Upper lobe of right lung (tissue), 1 donor: ENCODE results near the gene PQBP1. TPM values are rescaled to one million over a fixed set of nuclear protein-coding genes. Genes with fewer than 3 reads are reported as not detected.
A peak's percentile ranks its signal among the peaks of the same experiment; 100 is the strongest.

Source experiments
- ATAC-seq: fragments of 200-7000 bp; cut with Tn5 transposase; one replicate; pipeline ENCODE4 v1.9.1; 2020; ENCODE audit warnings: mild to moderate bottlenecking, moderate library complexity
- DNase-seq: peaks from one replicate; pipeline ENCODE4 v3.0.0-alpha.2; 2020
- H3K27ac ChIP-seq: fragments of 200-600 bp; one replicate; pipeline ENCODE4 v1.8.0; 2022
- H3K27me3 ChIP-seq: fragments of 200-600 bp; one replicate; pipeline ENCODE4 v1.8.0; 2022; ENCODE audit warnings: mild to moderate bottlenecking
- H3K36me3 ChIP-seq: fragments of 200-600 bp; one replicate; pipeline ENCODE4 v1.8.0; 2022
- H3K4me1 ChIP-seq: fragments of 200-600 bp; one replicate; pipeline ENCODE4 v1.8.0; 2022
- H3K4me3 ChIP-seq: fragments of 200-600 bp; one replicate; pipeline ENCODE4 v1.8.0; 2022; ENCODE audit warnings: mild to moderate bottlenecking
- H3K9me3 ChIP-seq: fragments of 200-600 bp; one replicate; pipeline ENCODE4 v1.8.0; 2022
- intact Hi-C: fragments of 100-400 bp; cut with DNase I; formaldehyde crosslinking; loops from one replicate; pipeline ENCODE4 v1.11.0; 2022
- total RNA-seq: library from RNA; stranded (reverse); fragmentation: NEBNext Ultra II Directional; extraction: Animal tissue kit (Norgen Biotek cat#: 25700); gene quantifications from one replicate; pipeline ENCODE4 v1.2.1, GENCODE V29; 2021
- TF ChIP-seq, protein P1 (sequence below): fragments of 200-600 bp; IDR thresholded peaks from one replicate; pipeline ENCODE4 v1.8.0; 2022; ENCODE audit warnings: antibody characterized with exemption
- donor health status: DM: no; HTN: yes; CAD: no; lungs with severe emphysema.

The PQBP1 gene
- total RNA-seq, 1 donor from 2014 or later, result 61.3 TPM

DNA sequence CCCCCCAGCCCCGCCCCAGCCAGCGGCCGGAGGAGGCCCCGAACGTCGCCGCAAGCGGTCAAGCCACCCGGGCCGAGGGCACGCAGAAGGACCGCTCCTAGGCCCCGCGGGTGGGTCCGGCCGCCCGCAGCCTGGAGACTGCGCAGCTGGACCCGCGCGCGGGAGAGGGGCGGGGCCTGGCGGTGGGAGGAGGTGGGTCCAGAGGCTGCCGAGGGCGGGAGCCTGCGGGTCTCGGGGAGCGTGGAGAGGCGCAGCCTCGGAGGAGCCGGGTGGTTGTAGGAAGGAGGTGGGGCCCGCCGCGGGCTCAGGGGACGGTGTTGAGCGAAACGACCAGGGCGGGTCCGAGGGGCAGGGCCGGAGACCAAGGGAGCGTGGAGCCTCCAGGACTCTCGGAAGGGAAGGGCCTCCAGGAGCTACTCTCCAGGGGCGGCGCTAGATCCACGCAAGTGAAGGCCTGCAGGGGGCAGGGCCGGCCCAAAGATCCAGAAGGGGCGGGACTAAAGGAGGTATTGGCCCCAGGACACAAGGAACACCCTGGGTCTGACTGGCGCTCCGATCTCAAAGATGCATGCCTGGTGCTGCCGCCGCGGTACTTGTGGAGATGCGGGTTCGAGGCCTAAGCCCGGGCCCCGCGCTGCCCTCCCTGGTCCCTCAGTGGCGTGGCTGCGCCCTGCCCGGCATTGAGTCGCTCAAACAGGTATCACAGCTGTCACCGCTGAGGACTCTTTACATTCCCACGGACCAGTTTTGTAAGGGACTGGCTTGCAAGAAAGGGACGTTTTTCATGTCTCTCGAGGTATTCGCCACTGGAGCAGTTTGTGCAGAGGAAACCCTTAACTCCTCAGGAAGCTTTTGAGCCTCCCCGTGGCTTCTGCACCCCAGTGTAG is 6.1 kb upstream of the PQBP1 start:
- Histone ChIP-seq H3K27me3 (no peaks in the 10 kb centered on the region), H3K9me3 (no peaks in the 10 kb centered on the region), H3K4me1 (peaks cover 5% of the 10 kb centered on the region), H3K36me3 (no peaks in the 10 kb centered on the region), H3K27ac (peak overlapping the region; percentile 36), H3K4me3 (peak overlapping the region; percentile 62)
- TF ChIP-seq, protein P1, sequence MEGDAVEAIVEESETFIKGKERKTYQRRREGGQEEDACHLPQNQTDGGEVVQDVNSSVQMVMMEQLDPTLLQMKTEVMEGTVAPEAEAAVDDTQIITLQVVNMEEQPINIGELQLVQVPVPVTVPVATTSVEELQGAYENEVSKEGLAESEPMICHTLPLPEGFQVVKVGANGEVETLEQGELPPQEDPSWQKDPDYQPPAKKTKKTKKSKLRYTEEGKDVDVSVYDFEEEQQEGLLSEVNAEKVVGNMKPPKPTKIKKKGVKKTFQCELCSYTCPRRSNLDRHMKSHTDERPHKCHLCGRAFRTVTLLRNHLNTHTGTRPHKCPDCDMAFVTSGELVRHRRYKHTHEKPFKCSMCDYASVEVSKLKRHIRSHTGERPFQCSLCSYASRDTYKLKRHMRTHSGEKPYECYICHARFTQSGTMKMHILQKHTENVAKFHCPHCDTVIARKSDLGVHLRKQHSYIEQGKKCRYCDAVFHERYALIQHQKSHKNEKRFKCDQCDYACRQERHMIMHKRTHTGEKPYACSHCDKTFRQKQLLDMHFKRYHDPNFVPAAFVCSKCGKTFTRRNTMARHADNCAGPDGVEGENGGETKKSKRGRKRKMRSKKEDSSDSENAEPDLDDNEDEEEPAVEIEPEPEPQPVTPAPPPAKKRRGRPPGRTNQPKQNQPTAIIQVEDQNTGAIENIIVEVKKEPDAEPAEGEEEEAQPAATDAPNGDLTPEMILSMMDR, result peak; percentile 51
- DNase-seq (peak; percentile 91), ATAC-seq (peak; percentile 97)
- intact Hi-C loops, result no loop called here

DNA sequence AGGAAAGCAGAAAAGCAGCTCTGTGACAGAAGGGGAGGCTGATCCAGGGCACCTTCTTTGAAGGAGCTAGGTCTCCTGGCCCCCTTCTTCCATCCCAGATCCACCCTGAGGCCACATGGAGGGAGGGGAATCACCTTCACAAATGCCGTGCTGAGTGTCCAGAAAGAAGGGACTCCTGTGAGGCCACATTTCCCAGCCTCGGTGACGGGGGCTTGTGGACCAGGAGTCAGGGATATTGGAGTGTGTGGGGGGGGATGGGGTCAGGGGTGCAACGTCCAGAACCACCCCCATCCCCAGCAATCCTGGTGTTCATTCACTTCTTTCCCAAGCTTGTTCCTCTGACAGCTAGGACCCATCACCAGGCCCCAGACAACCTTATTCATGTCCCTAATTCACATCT is 4.8 kb upstream of the PQBP1 start:
- no peak for DNase-seq
- TF ChIP-seq, protein P1, result no peak
- Histone ChIP-seq H3K4me1 (peaks cover 5% of the 10 kb centered on the region), H3K9me3 (no peaks in the 10 kb centered on the region), H3K4me3 (no peak overlapping the region), H3K27ac (no peak overlapping the region), H3K36me3 (no peaks in the 10 kb centered on the region), H3K27me3 (no peaks in the 10 kb centered on the region)
- no peak for ATAC-seq
- intact Hi-C loops, result no loop called here

DNA sequence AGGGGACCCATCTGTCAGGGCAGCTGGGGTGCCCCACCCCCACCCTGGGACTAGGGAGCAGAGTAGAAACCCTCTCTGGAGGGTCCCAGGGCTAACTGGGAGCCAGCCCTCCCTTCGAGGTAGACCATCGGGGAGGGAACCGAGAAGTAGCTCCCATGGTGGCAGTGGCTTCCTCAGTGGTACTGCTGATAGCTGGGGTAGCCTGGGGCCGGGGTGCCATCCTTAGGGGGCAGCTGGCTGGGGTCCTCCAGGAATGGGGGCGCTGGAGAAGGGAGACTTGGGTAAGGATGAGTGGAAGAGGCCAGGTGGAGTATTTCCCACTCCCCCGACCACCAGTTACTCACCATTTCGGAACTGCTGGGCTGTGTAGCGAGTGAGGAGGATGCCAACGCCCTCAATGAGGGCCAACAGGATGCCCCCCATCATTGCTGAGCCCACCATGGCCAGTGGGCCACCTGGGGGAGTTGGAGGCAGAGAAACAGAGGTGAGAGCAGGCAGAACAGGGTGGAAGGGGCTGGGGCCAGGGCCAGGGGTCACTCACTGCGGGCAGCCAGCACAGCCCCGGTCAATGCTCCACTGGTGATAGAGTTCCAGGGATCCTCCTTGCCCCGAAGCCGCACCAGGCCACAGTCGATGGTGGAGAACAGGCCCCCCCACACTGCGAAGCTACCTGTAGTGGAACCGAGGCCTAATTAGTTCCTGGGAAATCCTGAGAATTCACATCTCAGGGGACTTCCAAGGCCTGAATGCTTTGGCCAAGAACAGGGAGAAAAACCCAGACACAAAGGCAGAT is 4.0 kb upstream of the PQBP1 start:
- no peak for DNase-seq
- intact Hi-C loops, result no loop called here
- ATAC-seq, result no peak

DNA sequence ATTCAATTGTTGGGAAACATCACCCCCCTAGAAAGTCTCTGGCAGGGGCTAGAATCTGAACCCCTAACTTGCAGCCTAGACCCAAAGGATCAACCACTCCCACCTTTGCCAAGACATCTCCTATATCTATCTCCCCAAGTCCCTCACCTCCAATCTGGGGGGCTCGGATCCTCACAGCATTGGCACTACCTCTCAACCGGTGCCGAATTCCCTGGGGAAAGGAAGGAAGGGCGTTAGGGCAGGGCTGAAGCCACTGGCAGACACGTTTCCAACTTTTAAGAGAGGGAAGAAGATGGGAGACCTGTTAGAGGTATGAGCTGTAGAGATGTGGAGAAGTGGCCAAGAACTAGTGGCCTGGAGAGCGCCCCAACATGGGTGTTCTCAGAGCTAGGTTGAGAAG is 2.8 kb upstream of the PQBP1 start:
- intact Hi-C loops, result no loop called here
- ATAC-seq (no peak), DNase-seq (no peak)
- Histone ChIP-seq H3K4me1 (peaks cover 8% of the 10 kb centered on the region), H3K36me3 (no peaks in the 10 kb centered on the region), H3K27me3 (no peaks in the 10 kb centered on the region), H3K4me3 (no peak overlapping the region), H3K27ac (no peak overlapping the region), H3K9me3 (no peaks in the 10 kb centered on the region)
- TF ChIP-seq, protein P1, result no peak

More for the DNA sequence above, 4.0 kb upstream of the PQBP1 start:
- Histone ChIP-seq H3K4me3 (no peak overlapping the region), H3K4me1 (peaks cover 5% of the 10 kb centered on the region), H3K27ac (no peak overlapping the region), H3K36me3 (no peaks in the 10 kb centered on the region), H3K9me3 (no peaks in the 10 kb centered on the region), H3K27me3 (no peaks in the 10 kb centered on the region)
- TF ChIP-seq, protein P1, result no peak

DNA sequence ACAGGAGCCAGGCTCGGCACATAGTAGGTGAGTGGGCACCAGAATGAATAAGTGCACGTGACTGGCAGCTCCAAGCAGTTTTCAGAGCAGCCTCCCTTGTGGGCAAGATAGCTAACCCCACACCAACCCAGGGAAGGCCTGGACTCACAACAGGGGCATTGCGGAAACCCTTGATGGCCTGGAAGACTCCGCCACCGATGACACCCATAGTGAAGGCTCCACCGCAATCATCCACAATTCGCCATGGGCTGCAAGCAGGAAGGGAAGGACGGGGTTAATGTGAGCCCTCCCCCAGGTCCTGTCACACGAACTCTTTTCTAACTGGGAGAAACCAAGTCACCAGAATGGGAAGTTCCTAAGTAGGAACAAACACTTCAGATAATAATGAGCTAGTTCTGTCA is 1.1 kb upstream of the PQBP1 start:
- Histone ChIP-seq H3K9me3 (no peaks in the 10 kb centered on the region), H3K27me3 (no peaks in the 10 kb centered on the region), H3K36me3 (peaks cover 8% of the 10 kb centered on the region), H3K4me1 (peaks cover 8% of the 10 kb centered on the region), H3K27ac (peak overlapping the region; percentile 95), H3K4me3 (peak overlapping the region; percentile 68)
- DNase-seq (no peak), ATAC-seq (no peak)
- TF ChIP-seq, protein P1, result no peak
- intact Hi-C loops, result no loop called here
